NCI-H82 (cell line): ENCODE data around the gene PSMD1.

Source experiments
- DNase-seq: peaks from one replicate; lab custom pipeline; 2025; lab: John Stamatoyannopoulos, UW

PSMD1 gene

GRCh38 chr2:231210782-231211181 lies 154.1 kb downstream of the PSMD1 start:
- no peak for DNase-seq

DNA sequence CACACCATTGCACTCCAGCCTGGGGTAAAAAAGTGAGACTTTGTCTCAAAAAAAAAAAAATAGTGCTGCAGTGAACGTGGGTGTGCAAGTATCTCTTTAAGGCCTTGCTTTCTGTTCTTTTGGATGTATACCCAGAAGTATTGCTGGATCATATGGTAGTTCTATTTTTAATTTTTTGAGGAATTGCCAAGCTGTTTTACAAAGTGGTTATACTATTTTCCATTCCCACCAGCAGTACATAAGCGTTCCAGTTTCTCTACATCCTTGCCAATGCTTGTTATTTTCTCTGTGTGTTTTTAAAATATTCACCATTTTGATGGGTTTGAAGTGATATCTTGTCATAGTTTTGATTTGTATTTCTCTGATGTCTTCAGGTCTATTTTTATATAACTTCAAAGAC lies 154.8 kb downstream of the PSMD1 start:
- no peak for DNase-seq

DNA sequence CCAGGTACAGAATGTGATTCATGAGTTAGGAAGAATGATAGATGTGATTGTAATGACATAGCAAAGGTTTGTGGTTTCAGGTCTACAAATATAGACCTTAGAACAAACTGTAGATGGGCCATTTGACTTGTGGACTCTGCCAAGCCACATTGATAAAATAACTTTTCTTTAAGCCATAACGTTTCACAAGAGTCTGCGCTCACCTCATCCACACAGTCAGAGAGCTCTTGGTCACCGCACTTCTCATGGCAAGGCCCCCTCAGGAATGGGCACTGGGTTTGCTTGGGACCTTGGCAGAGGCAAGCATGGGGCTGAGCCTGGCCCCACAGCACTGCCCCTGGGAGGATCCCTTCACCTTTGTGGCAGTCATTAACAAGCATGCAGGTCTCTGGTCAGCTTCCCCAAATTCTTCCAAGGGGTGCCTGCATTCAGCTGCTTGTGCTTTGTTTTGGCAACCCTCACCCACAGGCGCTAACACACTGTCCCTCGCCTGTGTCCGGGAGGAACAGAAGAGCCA lies 155.7 kb downstream of the PSMD1 start:
- DNase-seq = no peak

DNA sequence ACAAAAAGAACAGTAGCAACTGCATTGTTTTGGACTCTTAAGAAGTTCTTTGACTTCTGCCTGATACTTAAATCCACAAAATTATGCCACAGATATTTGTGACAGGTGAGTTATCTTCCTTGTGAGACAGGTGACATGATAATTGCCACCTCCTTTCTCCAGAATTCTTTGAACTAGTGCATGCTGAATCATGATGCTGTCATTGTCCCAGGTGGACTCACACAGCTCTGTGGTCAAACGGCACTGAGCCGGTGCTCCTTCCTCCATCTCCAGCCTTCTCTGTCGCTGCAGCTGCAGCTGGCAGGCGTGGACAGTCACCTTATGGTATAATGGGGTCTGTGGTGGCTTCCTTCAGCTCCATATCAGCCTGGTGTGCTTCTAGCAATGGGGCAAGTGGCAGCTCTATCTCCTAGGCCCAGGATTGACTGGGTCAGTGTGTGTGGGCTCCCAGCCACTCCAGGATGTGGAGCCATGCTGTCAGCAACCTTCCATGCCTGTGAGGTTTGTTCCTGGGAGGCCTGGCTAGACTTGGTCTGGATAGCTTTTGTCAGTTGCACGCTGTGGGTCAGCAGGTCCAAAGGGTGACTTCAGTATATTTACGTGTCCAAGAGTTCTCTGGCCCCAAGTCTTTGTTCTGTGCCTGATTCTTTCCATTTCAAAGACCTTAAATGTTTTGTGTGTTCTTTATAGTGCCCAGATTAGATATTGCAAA lies 157.4 kb downstream of the PSMD1 start:
- no peak for DNase-seq

- DNase-seq = no peak
These were observed 161.7 kb downstream of the PSMD1 start for GRCh38 chr2:231218366-231218765.

DNA sequence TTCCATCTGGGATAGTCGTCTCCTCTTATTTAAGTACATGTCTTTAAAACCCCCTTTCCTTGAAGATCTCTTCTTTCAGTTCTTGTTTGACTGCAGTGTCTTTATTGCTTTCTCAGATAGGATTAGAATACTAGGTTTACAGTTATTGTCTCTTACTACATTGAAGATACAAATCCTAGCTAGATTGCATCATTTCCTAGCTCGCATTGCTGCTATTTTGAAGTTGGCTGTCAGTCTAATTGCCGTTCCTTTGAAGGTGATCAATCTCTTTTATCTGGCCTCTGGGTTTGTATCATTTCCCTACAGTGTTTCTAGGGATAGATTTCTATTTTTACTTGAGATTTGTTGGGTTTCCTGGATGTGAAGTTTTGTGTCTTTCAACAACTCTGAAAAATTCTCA lies 162.6 kb downstream of the PSMD1 start:
- no peak for DNase-seq

DNA sequence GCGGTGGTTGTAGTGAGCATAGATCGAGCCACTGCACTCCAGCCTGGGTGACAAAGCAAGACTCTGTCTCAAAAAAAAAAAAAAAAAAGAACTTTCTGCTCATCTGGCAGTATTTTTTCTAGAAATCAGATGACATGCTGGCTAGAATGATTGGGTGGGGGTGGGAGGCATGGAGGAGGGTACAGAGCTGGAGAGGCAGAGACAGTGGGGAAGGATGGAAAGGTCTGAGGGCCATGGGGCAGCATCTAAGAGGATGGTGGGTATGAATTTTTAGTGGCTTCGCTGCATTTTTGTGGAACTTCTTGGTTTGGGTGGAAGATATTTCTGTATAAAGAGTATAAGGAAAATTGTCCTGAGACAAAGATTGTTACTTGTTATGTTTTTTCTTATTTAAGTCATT lies 165.1 kb downstream of the PSMD1 start:
- no peak for DNase-seq
